ENCODE measurements around the gene TIGD4.
A peak's percentile ranks its signal among the peaks of the same experiment; 100 is the strongest.

Gene TIGD4

DNA sequence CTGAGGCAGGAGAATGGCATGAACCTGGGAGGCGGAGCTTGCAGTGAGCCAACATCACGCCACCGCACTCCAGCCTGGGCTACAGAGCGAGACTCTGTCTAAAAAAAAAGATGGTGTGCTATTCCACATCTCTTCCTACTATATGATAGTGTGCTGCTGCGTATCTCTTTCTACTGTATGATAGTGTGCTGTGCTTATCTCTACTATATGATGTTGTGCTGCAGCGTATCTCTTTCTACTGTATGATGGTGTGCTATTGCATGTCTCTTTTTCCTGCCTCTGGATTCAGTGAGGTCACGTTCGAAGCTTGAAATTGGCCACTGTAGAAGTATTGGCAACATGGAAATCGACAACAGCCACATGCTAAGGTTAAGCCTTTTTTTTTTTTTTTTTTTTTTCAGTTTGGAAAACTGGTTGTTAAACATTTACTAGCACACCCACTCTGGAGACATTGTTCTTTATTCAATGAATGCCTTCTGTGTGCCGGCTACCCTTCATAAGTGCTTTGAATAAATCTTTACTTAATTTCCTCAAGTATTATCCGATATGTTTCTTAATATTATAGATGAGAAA is 31.3 kb upstream of the TIGD4 start:
- H3K27ac ChIP-seq (ENCODE audit: low read depth, low read length), result no peak overlapping the region
- no peak overlapping the region for H3K4me2 ChIP-seq (ENCODE audit: low read length)
- H3K36me3 ChIP-seq (ENCODE audit: control insufficient read depth, low read length), result no peaks in the 10 kb centered on the region
- peaks cover 8% of the 10 kb centered on the region for H3K79me2 ChIP-seq (ENCODE audit: control insufficient read depth, low read length)
- TF ChIP-seq EZH2phosphoT487 (IDR thresholded peaks at IDR 0.05; ENCODE audit: borderline replicate concordance, low read length), result no peak
- TF ChIP-seq, protein P1, sequence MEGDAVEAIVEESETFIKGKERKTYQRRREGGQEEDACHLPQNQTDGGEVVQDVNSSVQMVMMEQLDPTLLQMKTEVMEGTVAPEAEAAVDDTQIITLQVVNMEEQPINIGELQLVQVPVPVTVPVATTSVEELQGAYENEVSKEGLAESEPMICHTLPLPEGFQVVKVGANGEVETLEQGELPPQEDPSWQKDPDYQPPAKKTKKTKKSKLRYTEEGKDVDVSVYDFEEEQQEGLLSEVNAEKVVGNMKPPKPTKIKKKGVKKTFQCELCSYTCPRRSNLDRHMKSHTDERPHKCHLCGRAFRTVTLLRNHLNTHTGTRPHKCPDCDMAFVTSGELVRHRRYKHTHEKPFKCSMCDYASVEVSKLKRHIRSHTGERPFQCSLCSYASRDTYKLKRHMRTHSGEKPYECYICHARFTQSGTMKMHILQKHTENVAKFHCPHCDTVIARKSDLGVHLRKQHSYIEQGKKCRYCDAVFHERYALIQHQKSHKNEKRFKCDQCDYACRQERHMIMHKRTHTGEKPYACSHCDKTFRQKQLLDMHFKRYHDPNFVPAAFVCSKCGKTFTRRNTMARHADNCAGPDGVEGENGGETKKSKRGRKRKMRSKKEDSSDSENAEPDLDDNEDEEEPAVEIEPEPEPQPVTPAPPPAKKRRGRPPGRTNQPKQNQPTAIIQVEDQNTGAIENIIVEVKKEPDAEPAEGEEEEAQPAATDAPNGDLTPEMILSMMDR (IDR thresholded peaks at IDR 0.05; ENCODE audit: low read depth, low read length, poor library complexity, severe bottlenecking), result no peak
- no peaks in the 10 kb centered on the region for H4K20me1 ChIP-seq (ENCODE audit: control insufficient read depth, insufficient read depth, low read depth, low read length)
- no peaks in the 10 kb centered on the region for H3K27me3 ChIP-seq (ENCODE audit: control insufficient read depth, low read length)
- peaks cover 23% of the 10 kb centered on the region for H3K4me1 ChIP-seq (ENCODE audit: control insufficient read depth, low read length)
- no peaks in the 10 kb centered on the region for H3K9me2 ChIP-seq (replicated peaks; ENCODE audit: control insufficient read depth, low read length)
- H3K4me3 ChIP-seq (ENCODE audit: low read length), result no peak overlapping the region
- H3F3A ChIP-seq (ENCODE audit: control insufficient read depth, insufficient read depth), result no peaks in the 10 kb centered on the region
- H3K9me3 ChIP-seq (ENCODE audit: control insufficient read depth, insufficient read depth, low read length), result no peaks in the 10 kb centered on the region

DNA sequence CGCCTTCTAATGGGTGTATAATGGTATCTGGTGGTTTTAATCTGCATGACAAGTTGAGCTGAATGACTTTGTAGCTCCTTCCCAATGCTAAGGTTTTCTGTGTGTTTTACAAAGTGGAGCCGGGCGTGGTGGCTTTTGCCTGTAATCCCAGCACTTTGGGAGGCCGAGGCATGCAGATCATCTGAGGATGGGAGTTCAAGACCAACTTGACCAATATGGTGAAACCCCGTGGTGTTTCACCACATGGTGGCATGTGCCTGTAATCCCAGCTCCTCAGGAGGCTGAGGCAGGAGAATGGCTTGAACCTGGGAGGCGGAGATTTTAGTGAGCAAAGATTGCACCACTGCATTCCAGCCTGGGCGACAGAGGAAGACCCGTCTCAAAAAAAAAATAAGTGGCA is 29.1 kb upstream of the TIGD4 start:
- no peaks in the 10 kb centered on the region for H3K9me2 ChIP-seq (replicated peaks; ENCODE audit: control insufficient read depth, low read length)
- TF ChIP-seq, protein P1 (IDR thresholded peaks at IDR 0.05; ENCODE audit: low read depth, low read length, poor library complexity, severe bottlenecking), result no peak
- no peak for TF ChIP-seq EZH2phosphoT487 (IDR thresholded peaks at IDR 0.05; ENCODE audit: borderline replicate concordance, low read length)
- no peak overlapping the region for H3K4me2 ChIP-seq (ENCODE audit: low read length)
- H3K79me2 ChIP-seq (ENCODE audit: control insufficient read depth, low read length), result peaks cover 8% of the 10 kb centered on the region
- H3F3A ChIP-seq (ENCODE audit: control insufficient read depth, insufficient read depth), result no peaks in the 10 kb centered on the region
- peaks cover 19% of the 10 kb centered on the region for H3K4me1 ChIP-seq (ENCODE audit: control insufficient read depth, low read length)
- H3K36me3 ChIP-seq (ENCODE audit: control insufficient read depth, low read length), result no peaks in the 10 kb centered on the region
- H3K4me3 ChIP-seq (ENCODE audit: low read length), result no peak overlapping the region
- no peaks in the 10 kb centered on the region for H3K27me3 ChIP-seq (ENCODE audit: control insufficient read depth, low read length)
- H3K27ac ChIP-seq (ENCODE audit: low read depth, low read length), result no peak overlapping the region
- no peaks in the 10 kb centered on the region for H4K20me1 ChIP-seq (ENCODE audit: control insufficient read depth, insufficient read depth, low read depth, low read length)
- H3K9me3 ChIP-seq (ENCODE audit: control insufficient read depth, insufficient read depth, low read length), result no peaks in the 10 kb centered on the region

DNA sequence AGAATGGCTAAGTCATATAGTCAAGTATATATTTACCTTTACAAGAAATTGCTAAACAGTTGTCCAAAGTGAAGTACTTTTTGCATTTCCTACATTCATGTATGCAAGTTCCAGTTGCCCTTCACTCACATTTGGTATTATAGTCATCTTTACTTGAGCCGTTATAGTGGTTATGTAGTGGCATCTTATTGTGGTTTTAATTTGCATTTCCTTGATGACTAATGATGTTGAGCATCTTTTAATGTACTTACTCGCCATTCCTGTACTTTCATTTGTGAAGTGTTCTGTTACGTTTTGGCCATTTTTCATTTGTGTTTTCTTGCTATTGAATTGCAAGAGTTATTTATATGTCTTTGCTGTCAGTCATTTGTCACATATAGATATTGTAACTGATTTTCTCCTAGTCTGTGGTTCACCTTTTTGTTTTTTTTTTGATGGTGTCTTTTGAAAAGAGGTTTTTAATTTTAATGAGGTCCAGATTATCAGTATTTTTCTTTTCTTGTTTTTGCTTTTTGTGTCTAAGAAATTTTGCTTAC is 27.8 kb upstream of the TIGD4 start:
- Histone ChIP-seq H4K20me1 (ENCODE audit: control insufficient read depth, insufficient read depth, low read depth, low read length) (no peaks in the 10 kb centered on the region), H3K4me1 (ENCODE audit: control insufficient read depth, low read length) (peaks cover 19% of the 10 kb centered on the region), H3K9me3 (ENCODE audit: control insufficient read depth, insufficient read depth, low read length) (no peaks in the 10 kb centered on the region), H3F3A (ENCODE audit: control insufficient read depth, insufficient read depth) (no peaks in the 10 kb centered on the region), H3K79me2 (ENCODE audit: control insufficient read depth, low read length) (peaks cover 8% of the 10 kb centered on the region), H3K9me2 (replicated peaks; ENCODE audit: control insufficient read depth, low read length) (no peaks in the 10 kb centered on the region), H3K4me3 (ENCODE audit: low read length) (0 out of 2 replicates have a peak overlapping the region, but pooled peaks have one; percentile 4), H3K27me3 (ENCODE audit: control insufficient read depth, low read length) (no peaks in the 10 kb centered on the region), H3K27ac (ENCODE audit: low read depth, low read length) (no peak overlapping the region), H3K4me2 (ENCODE audit: low read length) (peak overlapping the region; percentile 8), H3K36me3 (ENCODE audit: control insufficient read depth, low read length) (no peaks in the 10 kb centered on the region)
- TF ChIP-seq EZH2phosphoT487 (IDR thresholded peaks at IDR 0.05; ENCODE audit: borderline replicate concordance, low read length), result no peak
- TF ChIP-seq, protein P1 (IDR thresholded peaks at IDR 0.05; ENCODE audit: low read depth, low read length, poor library complexity, severe bottlenecking), result no peak
